ENCODE results near the gene CLCN5.

DNA sequence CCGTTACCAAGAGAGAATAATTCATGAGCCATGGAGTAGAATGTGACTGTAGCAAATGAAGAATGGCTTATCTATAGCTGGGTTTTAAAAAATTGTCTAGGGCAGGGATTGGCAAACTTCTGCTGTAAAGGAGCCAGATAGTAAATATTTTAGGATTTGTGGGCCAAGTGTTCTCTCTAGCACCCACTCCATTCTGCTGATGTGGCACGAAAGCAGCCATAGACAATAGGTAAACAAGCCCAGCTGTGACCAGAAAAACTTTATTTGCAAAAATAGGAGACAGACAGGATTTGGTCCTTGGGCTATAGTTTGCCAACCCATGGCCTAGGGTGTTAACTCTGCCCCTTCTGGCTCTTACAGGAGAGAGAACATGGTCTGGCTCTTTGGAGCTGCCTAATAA, 151.2 kb downstream of the CLCN5 start:
- TF ChIP-seq CTCF (IDR thresholded peaks at IDR 0.05) (no peak), POLR2A (IDR thresholded peaks at IDR 0.05) (no peak)
